ENCODE results near the gene DOCK10. TPM values are rescaled to one million over a fixed set of nuclear protein-coding genes. Genes with fewer than 3 reads are reported as not detected.

DOCK10 gene
- total RNA-seq, 1 experiment from 2014 or later, result 28.9 TPM

DNA sequence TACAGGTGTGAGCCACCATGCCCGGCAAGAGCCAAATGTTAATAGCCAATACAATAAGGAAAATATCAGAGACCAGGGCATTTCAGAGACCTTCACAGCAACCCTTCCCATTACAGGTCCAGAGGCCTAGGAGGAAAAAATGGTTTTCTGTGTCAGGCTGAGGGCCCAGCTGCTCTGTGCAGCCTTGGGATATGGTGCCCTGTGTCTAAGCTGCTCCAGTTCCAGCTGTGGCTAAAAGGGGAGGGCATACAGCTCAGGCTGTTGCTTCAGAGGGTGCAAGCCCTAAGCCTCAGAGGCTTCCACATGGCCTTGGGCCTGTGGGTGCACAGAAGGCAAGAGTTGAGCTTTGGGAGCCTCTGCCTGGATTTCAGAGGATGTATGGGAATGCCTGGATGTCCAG lies 306.0 kb downstream of the DOCK10 start:
- no peaks in the 10 kb centered on the region for H4K20me1 ChIP-seq (ENCODE audit: insufficient read depth)
- H3K27me3 ChIP-seq (ENCODE audit: insufficient read depth, low read depth), result no peaks in the 10 kb centered on the region
- ChIA-PET CTCF (no interaction called here), POLR2A (ENCODE audit: unreplicated experiment) (no interaction called here)
- no peaks in the 10 kb centered on the region for H3F3A ChIP-seq (ENCODE audit: insufficient read depth, low read depth)
- no peaks in the 10 kb centered on the region for H3K79me2 ChIP-seq (ENCODE audit: low read depth)
- peaks cover 18% of the 10 kb centered on the region for H3K9me3 ChIP-seq (ENCODE audit: insufficient read depth, low read depth)
- BruUV-seq (replicated peaks), result no TSS peak
- H3K36me3 ChIP-seq (ENCODE audit: low read depth), result no peaks in the 10 kb centered on the region
- intact Hi-C loops (cut with micrococcal nuclease; ENCODE audit: unreplicated experiment), result no loop called here
- TF ChIP-seq, protein P1, sequence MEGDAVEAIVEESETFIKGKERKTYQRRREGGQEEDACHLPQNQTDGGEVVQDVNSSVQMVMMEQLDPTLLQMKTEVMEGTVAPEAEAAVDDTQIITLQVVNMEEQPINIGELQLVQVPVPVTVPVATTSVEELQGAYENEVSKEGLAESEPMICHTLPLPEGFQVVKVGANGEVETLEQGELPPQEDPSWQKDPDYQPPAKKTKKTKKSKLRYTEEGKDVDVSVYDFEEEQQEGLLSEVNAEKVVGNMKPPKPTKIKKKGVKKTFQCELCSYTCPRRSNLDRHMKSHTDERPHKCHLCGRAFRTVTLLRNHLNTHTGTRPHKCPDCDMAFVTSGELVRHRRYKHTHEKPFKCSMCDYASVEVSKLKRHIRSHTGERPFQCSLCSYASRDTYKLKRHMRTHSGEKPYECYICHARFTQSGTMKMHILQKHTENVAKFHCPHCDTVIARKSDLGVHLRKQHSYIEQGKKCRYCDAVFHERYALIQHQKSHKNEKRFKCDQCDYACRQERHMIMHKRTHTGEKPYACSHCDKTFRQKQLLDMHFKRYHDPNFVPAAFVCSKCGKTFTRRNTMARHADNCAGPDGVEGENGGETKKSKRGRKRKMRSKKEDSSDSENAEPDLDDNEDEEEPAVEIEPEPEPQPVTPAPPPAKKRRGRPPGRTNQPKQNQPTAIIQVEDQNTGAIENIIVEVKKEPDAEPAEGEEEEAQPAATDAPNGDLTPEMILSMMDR (conservative IDR thresholded peaks at IDR 0.05), result no peak
- TF ChIP-seq EZH2 (IDR thresholded peaks at IDR 0.05; ENCODE audit: low read depth), result no peak
- H3K9me2 ChIP-seq (ENCODE audit: insufficient read depth), result no peaks in the 10 kb centered on the region
- H2AFZ ChIP-seq, result no peak overlapping the region
- H3K4me3 ChIP-seq, result no peak overlapping the region
- no peak overlapping the region for H3K4me2 ChIP-seq
- DNase-seq, result no peak
- H3K4me1 ChIP-seq (replicated peaks; ENCODE audit: insufficient read depth), result no peaks in the 10 kb centered on the region
- no peak overlapping the region for H3K27ac ChIP-seq

DNA sequence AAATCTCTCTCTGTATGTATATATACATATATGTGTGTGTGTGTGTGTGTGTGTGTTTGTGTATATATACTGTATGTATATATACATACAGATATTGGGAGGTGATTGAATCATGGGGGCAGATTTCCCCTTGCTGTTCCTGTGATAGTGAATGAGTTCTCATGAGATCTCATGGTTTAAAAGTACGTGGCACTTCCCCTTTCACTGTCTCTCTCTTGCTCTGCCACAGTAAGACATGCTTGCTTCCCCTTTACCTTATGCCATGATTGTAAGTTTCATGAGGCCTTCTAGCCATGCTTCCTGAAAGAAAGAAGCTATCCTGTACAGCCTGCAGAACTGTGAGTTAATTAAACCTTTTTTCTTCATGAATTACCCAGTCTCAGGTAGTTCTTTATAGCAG lies 307.3 kb downstream of the DOCK10 start:
- Histone ChIP-seq H3F3A (ENCODE audit: insufficient read depth, low read depth) (no peaks in the 10 kb centered on the region), H3K4me1 (replicated peaks; ENCODE audit: insufficient read depth) (no peaks in the 10 kb centered on the region), H3K9me3 (ENCODE audit: insufficient read depth, low read depth) (peaks cover 18% of the 10 kb centered on the region), H3K27ac (no peak overlapping the region), H3K9me2 (ENCODE audit: insufficient read depth) (no peaks in the 10 kb centered on the region), H3K4me2 (no peak overlapping the region), H3K4me3 (no peak overlapping the region), H3K79me2 (ENCODE audit: low read depth) (no peaks in the 10 kb centered on the region), H4K20me1 (ENCODE audit: insufficient read depth) (no peaks in the 10 kb centered on the region), H3K36me3 (ENCODE audit: low read depth) (no peaks in the 10 kb centered on the region), H3K27me3 (ENCODE audit: insufficient read depth, low read depth) (no peaks in the 10 kb centered on the region), H2AFZ (no peak overlapping the region)
- DNase-seq, result no peak
- ChIA-PET POLR2A (ENCODE audit: unreplicated experiment) (no interaction called here), CTCF (no interaction called here)
- BruUV-seq (replicated peaks), result no TSS peak
- intact Hi-C loops (cut with micrococcal nuclease; ENCODE audit: unreplicated experiment), result no loop called here
- TF ChIP-seq, protein P1 (conservative IDR thresholded peaks at IDR 0.05), result no peak
- no peak for TF ChIP-seq EZH2 (IDR thresholded peaks at IDR 0.05; ENCODE audit: low read depth)

DNA sequence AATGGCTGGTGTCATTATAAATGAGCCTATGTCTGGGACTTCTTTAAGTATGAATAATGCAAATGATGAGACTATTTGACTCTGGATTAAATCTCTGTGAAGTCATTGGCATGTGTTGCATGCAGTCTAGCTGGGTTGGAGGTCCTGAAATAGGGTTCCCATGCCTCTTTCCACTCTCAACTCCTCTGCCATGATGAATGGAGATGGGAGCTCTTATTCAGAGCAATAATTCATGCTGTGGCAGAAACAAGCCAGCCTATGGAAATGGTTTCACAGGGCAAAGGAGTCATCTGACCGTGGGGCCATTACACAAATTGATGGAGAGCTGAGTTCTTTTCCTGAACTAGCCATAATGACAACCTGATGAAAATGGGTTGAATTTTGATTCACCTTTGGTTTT lies 310.6 kb downstream of the DOCK10 start:
- no peak overlapping the region for H3K27ac ChIP-seq

More for the DNA sequence above, 310.6 kb downstream of the DOCK10 start:
- H3K36me3 ChIP-seq (ENCODE audit: low read depth), result no peaks in the 10 kb centered on the region
- H3K4me3 ChIP-seq, result no peak overlapping the region
- H3K9me3 ChIP-seq (ENCODE audit: insufficient read depth, low read depth), result peaks cover 8% of the 10 kb centered on the region
- ChIA-PET CTCF (no interaction called here), POLR2A (ENCODE audit: unreplicated experiment) (no interaction called here)
- no peaks in the 10 kb centered on the region for H3K27me3 ChIP-seq (ENCODE audit: insufficient read depth, low read depth)
- TF ChIP-seq EZH2 (IDR thresholded peaks at IDR 0.05; ENCODE audit: low read depth), result no peak
- TF ChIP-seq, protein P1 (conservative IDR thresholded peaks at IDR 0.05), result no peak
- H3K9me2 ChIP-seq (ENCODE audit: insufficient read depth), result no peaks in the 10 kb centered on the region
- H3K4me1 ChIP-seq (replicated peaks; ENCODE audit: insufficient read depth), result no peaks in the 10 kb centered on the region
- no peak for DNase-seq
- no peak overlapping the region for H3K4me2 ChIP-seq
- no TSS peak for BruUV-seq (replicated peaks)
- no peak overlapping the region for H2AFZ ChIP-seq
- no peaks in the 10 kb centered on the region for H4K20me1 ChIP-seq (ENCODE audit: insufficient read depth)
- intact Hi-C loops (cut with micrococcal nuclease; ENCODE audit: unreplicated experiment), result no loop called here
- H3K79me2 ChIP-seq (ENCODE audit: low read depth), result no peaks in the 10 kb centered on the region
- H3F3A ChIP-seq (ENCODE audit: insufficient read depth, low read depth), result no peaks in the 10 kb centered on the region

Measured in PC-9 (cell line).